Left ventricle myocardium inferior (tissue), 1 donor: ENCODE data around the gene PLAC9. TPM values are rescaled to one million over a fixed set of nuclear protein-coding genes. Genes with fewer than 3 reads are reported as not detected.
A peak's percentile ranks its signal among the peaks of the same experiment; 100 is the strongest.
"Not testable (repeated sequence)": the region's sequence is repeated elsewhere in the genome, so short reads cannot be mapped to it uniquely, and the experiment has no call there.

Experiments
- DNase-seq: peaks from one replicate; pipeline ENCODE4 v3.0.0-alpha.2; 2020
- H3K27ac ChIP-seq: fragments of 200-600 bp; replicated peaks from 2 replicates; pipeline ENCODE4 v1.8.0; 2021
- H3K27me3 ChIP-seq: fragments of 200-600 bp; 2 replicates; pipeline ENCODE4 v1.8.0; 2021; ENCODE audit warnings: low read depth
- H3K36me3 ChIP-seq: fragments of 200-600 bp; 2 replicates; pipeline ENCODE4 v1.8.0; 2021
- H3K4me1 ChIP-seq: fragments of 200-600 bp; 2 replicates; pipeline ENCODE4 v1.8.0; 2021
- H3K4me3 ChIP-seq: fragments of 200-600 bp; 2 replicates; pipeline ENCODE4 v1.8.0; 2021; ENCODE audit warnings: mild to moderate bottlenecking, moderate library complexity
- H3K9me3 ChIP-seq: fragments of 200-600 bp; replicated peaks from 2 replicates; pipeline ENCODE4 v1.8.0; 2021
- CTCF ChIP-seq: fragments of 200-600 bp; IDR thresholded peaks from 2 replicates; pipeline ENCODE4 v1.8.0; 2021; ENCODE audit warnings: antibody characterized with exemption, mild to moderate bottlenecking, borderline replicate concordance
- intact Hi-C: fragments of 100-400 bp; cut with micrococcal nuclease; formaldehyde crosslinking; loops from one replicate; pipeline ENCODE4 v1.11.0; 2022
- long read RNA-seq: library from polyadenylated mRNA; unstranded; transcript quantifications from one replicate; pipeline ENCODE4 v2.0.0, GENCODE V29; 2021
- total RNA-seq: library from RNA; stranded (reverse); fragmentation: NEBNext Ultra II Directional; extraction: Animal tissue kit (Norgen Biotek cat#: 25700); gene quantifications from one replicate; pipeline ENCODE4 v1.2.1, GENCODE V29; 2021
- donor health status: DM: no; HTN: yes; CAD: no; lungs with severe emphysema.

Gene PLAC9, protein sequence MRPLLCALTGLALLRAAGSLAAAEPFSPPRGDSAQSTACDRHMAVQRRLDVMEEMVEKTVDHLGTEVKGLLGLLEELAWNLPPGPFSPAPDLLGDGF
- total RNA-seq = 34.3 TPM
- long read RNA-seq, transcript PLAC9-201 (4 exons, 785 nt) = major isoform, 16 of 18 reads
- long read RNA-seq, partial matches to known transcripts = 1 of 18 reads
- long read RNA-seq, other reads (novel, unspliced or antisense) = 1 of 18 reads

DNA sequence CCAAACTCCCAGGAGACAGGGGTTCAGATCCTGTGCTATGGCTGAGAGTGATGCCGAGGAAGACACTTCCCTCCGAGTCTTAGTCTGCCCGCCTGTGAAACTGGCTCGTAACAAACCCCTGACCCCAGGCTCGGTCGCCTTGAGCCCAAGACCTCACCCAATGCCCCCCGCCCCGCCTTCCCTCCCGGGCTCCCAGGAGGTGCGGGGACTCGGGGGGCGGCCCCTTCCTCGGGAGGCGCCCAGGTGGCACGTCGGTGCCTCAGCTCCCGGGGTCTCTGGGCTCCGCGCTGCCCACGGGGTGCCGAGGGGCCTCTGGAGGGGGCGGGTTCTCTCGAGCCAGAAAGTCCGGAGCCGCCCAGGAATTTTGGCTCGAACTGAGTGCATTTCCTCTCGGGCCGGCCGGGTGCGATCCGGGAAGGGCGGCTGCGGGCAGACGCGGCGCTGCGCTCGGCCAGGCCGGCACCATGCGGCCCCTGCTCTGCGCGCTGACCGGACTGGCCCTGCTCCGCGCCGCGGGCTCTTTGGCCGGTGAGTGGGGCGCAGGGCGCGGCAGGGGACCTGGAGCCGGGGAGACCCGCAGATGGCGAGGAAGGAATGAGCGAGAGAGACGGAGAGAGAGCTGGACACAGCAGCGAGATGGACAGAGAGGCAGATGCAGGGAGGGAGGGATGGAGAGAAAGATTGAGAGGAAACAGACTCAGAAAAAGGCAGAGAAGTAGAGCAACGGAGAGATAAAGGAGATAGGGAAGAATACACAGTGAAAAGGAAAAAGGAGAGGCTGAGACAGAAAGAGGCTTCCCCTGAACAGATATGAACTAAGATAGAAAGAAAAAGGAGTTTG lies at the start of gene PLAC9:
Gene PLAC9 (plus strand): TSS at position 432 of the 841 bp plus-strand sequence. CDS start 33 bp downstream, at position 465.
- no peaks in the 10 kb centered on the region for H3K9me3 ChIP-seq
- H3K4me3 ChIP-seq = peak within 1 kb of the TSS; percentile 67
- H3K27ac ChIP-seq = peak within 1 kb of the TSS; percentile 90
- DNase-seq = peak; percentile 69
- peaks cover 48% of the 10 kb centered on the region for H3K4me1 ChIP-seq
- H3K27me3 ChIP-seq = peaks cover 7% of the 10 kb centered on the region
- no peak for TF ChIP-seq CTCF
- intact Hi-C loops = loop anchor here (10.0 kb wide), 1 partner anchor 58 kb away; the partner anchor contains the start of gene TMEM254
- H3K36me3 ChIP-seq = no peaks in the 10 kb centered on the region

- no peak overlapping the region for H3K4me3 ChIP-seq
- no peak for DNase-seq
- no peak overlapping the region for H3K27ac ChIP-seq
- intact Hi-C loops = no loop called here
- no peaks in the 10 kb centered on the region for H3K9me3 ChIP-seq
- peaks cover 39% of the 10 kb centered on the region for H3K36me3 ChIP-seq
- no peaks in the 10 kb centered on the region for H3K4me1 ChIP-seq
- no peaks in the 10 kb centered on the region for H3K27me3 ChIP-seq
- no peak for TF ChIP-seq CTCF
Measured at GRCh38 chr10:80090121-80090520, 42.4 kb upstream of the PLAC9 start.

- H3K4me3 ChIP-seq = no peak overlapping the region
- no peaks in the 10 kb centered on the region for H3K9me3 ChIP-seq
- H3K27ac ChIP-seq = no peak overlapping the region
- no peak for DNase-seq
- H3K36me3 ChIP-seq = peaks cover 11% of the 10 kb centered on the region
- H3K27me3 ChIP-seq = no peaks in the 10 kb centered on the region
- intact Hi-C loops = no loop called here
- H3K4me1 ChIP-seq = no peaks in the 10 kb centered on the region
- TF ChIP-seq CTCF = no peak
Measured at GRCh38 chr10:80094231-80094630, 38.3 kb upstream of the PLAC9 start.

DNA sequence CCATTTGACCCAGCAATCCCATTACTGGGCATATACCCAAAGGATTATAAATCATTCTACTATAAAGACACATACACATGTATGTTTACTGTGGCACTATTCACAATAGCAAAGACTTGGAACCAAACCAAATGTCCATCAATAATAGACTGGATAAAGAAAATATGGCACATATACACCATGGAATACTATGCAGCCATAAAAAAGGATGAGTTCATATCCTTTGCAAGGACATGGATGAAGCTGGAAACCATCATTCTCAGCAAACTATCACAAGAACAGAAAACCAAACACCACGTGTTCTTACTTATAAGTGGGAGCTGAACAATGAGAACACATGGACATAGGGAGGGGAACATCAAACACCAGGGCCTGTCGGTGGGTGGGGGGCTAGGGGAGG lies 34.3 kb upstream of the PLAC9 start:
- H3K27ac ChIP-seq, H3K9me3 ChIP-seq, DNase-seq, H3K4me1 ChIP-seq, H3K4me3 ChIP-seq, H3K27me3 ChIP-seq, H3K36me3 ChIP-seq, intact Hi-C loops: not testable (repeated sequence)

DNA sequence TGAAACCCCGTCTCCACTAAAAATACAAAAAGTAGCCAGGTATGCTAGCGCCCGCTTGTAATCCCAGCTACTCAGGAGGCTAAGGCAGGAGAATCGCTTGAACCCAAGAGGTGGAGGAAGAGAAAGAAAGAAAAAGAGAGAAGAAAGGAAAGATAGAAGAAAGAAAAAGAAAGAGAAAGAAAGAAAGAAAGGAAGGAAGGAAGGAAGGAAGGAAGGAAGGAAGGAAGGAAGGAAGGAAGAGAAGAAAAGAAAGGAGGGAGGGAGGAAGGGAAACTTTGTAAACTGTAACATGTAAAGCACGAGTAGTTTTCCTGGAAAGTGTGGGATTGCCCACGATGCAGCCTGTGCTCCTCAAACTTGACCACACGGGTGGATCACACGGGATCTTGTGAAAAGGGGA lies 33.2 kb upstream of the PLAC9 start:
- H3K4me1 ChIP-seq, H3K4me3 ChIP-seq, intact Hi-C loops, DNase-seq, H3K27ac ChIP-seq, H3K27me3 ChIP-seq, H3K36me3 ChIP-seq, H3K9me3 ChIP-seq: not testable (repeated sequence)

- DNase-seq = no peak
- Histone ChIP-seq H3K4me3 (no peak overlapping the region), H3K36me3 (no peaks in the 10 kb centered on the region), H3K4me1 (peaks cover 16% of the 10 kb centered on the region), H3K9me3 (no peaks in the 10 kb centered on the region), H3K27ac (no peak overlapping the region), H3K27me3 (no peaks in the 10 kb centered on the region)
- no peak for TF ChIP-seq CTCF
- intact Hi-C loops = no loop called here
Measured at GRCh38 chr10:80100116-80100515, 32.4 kb upstream of the PLAC9 start.
